Fibroblast of peridontal ligament (primary cell): ENCODE data around the gene LATS2.

Experiments used
- DNase-seq: peaks from one replicate; pipeline ENCODE4 v3.0.0-alpha.2; 2010; ENCODE audit errors: extremely low read depth

Gene LATS2

DNA sequence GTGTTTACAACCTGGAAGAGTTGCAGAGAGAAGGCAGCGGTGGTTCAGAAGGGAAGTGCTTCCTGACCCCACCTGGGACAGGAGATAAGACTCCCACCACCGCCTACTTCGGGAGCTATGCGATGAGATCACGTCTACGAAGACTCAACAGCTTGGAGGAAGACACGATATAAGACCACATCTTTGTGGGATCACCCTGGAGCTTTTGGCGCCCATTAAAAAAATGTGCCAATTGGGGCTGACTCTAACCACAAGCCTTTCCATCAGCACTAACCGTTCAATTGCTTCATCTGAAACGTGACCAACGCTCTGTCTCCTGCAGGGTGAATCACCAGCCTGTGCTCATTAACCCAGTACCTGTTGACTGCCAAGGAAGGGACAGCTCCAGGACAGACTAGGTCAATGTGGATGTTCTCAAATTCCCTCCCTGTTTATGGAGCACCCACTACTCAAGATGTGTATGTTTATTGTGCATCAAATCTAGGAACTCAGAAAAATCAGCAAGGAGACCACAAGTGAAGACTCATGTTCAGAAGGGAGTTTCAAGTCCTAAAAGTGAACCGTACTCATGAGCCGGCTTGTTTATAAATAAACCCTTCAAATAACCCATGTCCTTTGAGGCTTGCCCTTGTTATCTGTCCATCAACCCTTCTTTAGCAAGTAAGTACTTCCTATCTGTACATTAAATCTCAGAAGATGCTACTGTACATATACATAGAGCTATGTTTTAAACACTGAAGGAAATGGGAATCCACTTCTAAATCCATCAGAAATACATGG lies 67.5 kb downstream of the LATS2 start:
- DNase-seq = peak; percentile 40

- DNase-seq = no peak
These were observed 68.2 kb downstream of the LATS2 start for GRCh38 chr13:20993211-20993610.

GRCh38 chr13:20991741-20992520 lies 69.5 kb downstream of the LATS2 start:
- no peak for DNase-seq

DNA sequence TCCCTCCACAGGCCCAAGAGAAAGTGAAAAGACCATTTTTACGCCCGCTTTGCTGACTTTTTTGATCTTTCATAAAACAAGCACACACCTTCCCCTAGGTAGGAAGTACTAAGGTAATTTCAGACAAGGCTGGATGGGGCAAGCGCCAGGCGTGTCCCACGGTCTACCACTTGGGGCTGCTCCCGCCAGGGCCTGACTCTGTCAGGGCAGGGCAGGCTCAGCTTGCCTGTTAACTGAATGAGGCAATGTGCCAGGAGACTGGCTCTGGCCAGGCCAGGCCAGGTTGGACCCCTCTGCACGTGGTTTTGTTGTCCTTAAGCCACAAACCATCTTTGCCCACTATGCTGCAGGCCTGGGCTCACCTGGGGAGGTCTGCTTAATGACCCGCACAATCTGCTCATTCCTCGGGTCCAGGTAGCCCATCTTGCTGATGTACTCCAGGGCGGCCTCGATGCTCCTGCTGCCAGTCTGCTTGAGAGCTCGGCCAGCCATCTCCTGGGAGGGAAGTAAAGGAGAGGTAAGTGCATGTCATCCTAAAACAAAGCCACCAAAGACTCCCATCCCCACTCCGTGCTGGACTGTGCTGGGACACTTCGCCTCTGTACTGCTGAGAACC lies 70.4 kb downstream of the LATS2 start:
- no peak for DNase-seq

DNA sequence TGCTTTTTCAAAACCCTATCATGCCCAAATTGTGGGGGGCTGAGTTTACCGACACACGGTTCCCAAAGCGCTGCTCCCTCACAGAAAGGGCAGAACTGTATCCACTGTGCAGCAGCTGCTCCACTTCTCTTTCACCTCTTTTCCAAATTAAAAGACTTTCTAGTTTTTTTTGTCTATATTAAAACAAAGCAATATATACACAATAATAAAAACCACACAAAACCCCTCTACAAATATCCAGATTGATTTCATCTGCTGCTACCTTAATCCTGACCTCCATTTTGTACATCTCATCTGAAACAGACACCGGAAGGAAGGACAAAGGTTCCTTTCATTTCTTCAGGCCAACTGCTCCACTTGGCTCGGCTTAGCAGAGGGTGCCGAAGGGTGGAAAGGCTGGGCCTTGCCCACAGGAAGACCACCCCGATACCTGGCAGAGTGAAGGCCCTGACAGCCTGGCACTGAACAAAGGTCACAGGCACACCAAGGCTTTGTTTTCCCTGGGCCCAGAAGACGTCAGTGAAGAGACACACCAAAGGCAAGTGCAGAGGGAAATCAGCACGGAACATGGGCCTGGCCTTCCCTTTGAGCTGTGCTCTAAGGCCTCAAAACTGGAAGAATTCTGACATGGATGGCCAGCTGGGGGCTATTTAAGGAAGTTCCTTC lies 71.6 kb downstream of the LATS2 start:
- no peak for DNase-seq

DNA sequence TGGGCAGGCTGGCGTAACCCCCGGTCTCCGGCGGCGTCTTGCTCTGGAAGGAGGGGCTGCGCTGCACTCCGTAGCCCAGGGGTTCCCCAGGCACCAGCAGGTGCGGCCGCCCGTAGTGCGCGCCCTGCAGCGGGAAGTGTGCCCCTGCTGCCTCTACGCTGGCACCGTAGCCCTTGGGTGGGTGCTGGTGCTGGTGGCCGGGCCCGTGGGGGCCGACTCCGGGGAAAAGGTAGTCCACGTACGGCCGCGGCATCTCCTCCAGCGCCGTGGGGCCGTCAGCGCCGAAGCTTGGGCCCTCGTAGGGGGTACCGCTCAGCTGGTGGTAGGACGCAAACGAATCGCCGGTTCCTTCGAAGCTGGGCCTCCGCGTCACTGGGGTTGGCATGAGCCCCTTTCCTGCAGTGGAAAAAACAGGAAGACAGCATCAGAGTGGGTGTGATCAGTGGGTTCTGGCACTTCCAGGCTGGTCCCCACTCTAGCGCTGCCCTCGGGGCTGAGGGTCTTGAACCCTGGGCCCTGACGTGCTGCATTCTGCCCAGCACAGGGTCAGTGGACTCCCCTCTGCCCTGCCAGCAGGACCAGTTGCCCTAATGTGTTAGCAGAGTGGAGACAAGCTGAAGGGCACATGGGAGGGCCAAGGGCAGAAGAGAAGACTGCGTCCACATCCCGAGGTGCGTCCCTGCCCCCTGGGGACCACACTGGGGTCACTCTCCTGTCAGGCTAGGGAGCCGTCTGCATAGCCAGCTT lies 72.3 kb downstream of the LATS2 start:
- no peak for DNase-seq

GRCh38 chr13:20988033-20988908 lies 73.1 kb downstream of the LATS2 start:
- DNase-seq = no peak

GRCh38 chr13:20987599-20987998 lies 73.8 kb downstream of the LATS2 start:
- no peak for DNase-seq

- no peak for DNase-seq
These were observed 76.5 kb downstream of the LATS2 start for GRCh38 chr13:20984879-20985278.

DNA sequence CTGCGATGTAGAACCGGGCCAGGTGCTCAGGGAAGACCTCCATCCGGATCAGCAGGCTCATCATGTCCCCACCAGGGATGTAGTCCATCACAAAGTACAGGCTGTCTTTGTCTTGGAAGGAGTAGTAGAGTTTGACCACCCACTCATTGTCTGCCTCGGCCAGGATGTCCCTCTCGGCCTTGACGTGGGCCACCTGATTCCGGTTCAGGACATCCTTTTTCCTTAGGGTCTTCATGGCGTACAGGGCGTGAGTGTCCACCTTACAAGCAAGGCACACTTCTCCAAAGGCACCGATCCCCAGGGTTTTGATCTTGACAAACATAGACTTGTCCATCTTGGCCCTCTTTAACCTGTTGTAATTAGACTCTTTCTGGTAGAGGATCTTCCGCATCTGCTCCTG lies 78.0 kb downstream of the LATS2 start:
- no peak for DNase-seq

DNA sequence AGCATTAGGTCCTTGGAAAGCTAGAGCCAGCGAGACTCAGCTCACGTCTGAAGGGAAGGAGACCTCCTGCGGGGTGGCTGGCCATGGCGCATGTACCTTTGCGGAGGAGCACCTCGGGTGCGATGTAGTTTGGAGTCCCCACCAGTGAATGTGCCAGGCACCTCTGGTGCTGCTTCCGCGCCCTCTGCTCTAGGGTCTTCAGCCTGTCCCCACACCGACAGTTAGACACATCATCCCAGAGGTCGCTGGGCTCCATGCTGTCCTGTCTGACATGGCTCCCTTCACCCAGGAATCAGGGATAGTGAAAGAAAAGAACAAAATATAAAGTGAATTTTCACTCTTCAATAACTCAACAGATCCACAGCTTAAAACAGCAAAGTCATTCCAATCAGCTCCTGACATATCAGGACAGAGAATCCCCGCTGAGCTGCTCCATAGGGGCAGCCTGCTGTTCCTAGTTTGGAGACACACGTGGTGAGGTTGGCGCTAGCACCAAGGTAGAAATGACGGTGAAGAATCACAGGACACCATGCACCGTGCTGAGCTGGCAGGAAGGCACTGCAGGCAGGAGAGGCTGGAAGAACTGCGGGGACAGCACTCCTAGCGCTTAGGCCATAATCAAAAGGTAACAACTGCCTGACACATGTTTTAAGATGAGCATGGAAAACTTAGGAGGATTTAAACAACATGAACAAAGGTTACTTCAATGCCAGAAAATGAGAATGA lies 79.9 kb downstream of the LATS2 start:
- no peak for DNase-seq

DNA sequence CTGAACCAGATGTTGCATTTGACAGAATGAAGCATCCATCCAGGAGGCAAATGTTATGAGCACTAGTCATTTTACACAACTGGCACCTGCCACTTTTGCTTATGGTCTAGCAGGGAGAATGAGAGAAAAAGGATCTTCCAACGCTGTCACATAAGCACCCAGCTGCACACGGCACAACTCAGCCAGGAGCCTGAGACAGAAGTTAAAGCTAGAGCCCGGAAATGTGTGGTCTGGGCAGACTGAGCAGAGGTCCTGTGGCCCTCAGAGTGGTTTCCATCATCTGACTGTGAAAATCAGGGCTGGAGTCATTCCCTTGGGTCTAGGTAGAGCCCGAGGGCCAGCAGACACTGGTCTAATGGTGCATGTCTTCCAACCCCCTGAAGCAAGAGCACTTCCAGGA lies 80.5 kb downstream of the LATS2 start:
- DNase-seq = no peak

DNA sequence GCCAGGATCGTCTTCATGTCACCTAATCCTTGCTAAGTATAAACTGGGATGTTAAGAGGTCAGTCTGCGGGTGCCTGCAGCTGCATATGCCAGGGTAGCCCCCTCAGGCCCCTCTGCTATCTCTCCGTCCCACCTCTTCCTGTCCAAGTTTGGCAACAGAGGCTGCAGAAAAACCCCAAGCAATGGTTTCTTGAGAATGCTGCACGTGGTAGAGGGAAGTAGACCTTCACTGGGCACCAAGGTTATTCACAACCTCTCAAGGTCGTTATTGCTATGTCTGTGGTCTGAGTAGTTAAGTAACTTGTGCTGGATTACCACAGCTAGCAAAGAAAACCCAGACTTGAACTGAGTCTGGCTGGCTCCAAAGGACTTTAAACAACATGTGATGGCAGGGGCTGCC lies 81.0 kb downstream of the LATS2 start:
- no peak for DNase-seq

- DNase-seq = no peak
These were observed 84.0 kb downstream of the LATS2 start for GRCh38 chr13:20977394-20977793.

GRCh38 chr13:20974981-20975585 lies 86.3 kb downstream of the LATS2 start:
- no peak for DNase-seq

DNA sequence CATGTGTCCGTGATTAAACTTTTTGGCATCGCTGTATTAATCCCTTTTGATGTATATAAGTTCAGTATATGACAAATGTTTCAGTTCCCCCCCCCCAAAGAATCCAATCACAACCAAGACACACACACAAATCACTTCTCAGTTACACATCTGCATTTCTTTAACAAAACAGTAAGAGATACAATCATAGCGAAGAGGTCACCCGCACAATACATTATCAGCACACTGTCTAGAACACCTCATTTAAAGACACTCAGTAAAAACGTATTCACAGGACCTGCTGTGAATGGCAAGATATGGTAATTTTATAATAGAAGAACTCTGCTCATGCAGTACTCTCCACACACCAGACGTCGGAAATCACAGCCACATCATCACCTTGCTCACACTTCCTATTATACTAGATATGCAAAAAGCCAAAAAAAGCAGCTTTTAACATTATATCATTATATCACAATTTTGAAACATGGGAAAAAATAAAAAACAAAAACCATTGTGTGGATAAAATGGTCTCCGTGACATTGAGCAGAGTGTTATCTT lies 87.4 kb downstream of the LATS2 start:
- no peak for DNase-seq

- no peak for DNase-seq
These were observed 88.7 kb downstream of the LATS2 start for GRCh38 chr13:20972731-20973130.

- peak; percentile 48 for DNase-seq
These were observed 92.2 kb downstream of the LATS2 start for GRCh38 chr13:20969182-20969581.

DNA sequence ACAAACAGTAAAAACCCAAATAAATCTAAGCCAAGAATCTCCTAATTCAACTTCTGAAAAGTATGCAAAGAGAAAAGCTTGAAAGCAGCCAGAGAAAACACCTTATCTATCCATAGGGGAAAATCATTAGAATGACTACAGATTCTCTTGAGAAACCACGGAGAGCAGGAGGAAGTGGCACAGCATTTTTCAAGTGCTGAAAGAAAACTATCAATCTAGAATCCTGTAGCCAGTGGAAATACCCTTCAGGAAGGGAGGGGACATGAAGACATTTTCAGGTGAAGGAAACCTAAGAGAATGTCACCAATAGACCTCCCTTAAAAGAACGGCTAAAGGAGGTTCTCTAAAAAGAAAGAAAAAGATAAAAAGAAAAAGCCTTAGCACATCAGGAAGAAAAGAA lies 92.6 kb downstream of the LATS2 start:
- DNase-seq = no peak
